ENCODE measurements around the gene TEAD1.

Gene TEAD1

GRCh38 chr11:12662101-12662689, 12.0 kb upstream of the TEAD1 start:
- TF ChIP-seq, protein P1, sequence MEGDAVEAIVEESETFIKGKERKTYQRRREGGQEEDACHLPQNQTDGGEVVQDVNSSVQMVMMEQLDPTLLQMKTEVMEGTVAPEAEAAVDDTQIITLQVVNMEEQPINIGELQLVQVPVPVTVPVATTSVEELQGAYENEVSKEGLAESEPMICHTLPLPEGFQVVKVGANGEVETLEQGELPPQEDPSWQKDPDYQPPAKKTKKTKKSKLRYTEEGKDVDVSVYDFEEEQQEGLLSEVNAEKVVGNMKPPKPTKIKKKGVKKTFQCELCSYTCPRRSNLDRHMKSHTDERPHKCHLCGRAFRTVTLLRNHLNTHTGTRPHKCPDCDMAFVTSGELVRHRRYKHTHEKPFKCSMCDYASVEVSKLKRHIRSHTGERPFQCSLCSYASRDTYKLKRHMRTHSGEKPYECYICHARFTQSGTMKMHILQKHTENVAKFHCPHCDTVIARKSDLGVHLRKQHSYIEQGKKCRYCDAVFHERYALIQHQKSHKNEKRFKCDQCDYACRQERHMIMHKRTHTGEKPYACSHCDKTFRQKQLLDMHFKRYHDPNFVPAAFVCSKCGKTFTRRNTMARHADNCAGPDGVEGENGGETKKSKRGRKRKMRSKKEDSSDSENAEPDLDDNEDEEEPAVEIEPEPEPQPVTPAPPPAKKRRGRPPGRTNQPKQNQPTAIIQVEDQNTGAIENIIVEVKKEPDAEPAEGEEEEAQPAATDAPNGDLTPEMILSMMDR (IDR thresholded peaks at IDR 0.05; ENCODE audit: control insufficient read depth, insufficient read depth, low read depth, low read length, missing control alignments) = no peak
- no peak overlapping the region for H3K4me3 ChIP-seq (ENCODE audit: control insufficient read depth, low read depth, low read length)
- DNase-seq (ENCODE audit: low read depth) = no peak

DNA sequence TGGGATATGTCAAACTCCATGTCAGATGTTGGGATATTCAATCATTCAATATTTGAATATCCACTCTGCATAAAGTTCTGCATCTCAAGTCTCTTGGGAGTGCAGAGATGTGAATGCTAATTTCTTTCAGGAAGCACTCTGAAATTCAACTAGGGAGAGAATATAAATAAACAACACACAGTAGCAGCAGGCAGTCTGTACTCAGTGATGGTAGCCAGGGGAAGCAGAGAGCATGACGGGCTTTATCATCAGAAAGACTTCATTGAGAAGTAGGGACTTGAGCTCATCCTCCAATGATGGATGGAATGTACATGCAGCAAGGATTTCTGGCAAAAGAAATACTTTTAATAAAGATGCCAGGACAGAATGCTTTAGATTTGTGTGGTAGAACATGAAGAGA, 9.8 kb upstream of the TEAD1 start:
- TF ChIP-seq, protein P1 (IDR thresholded peaks at IDR 0.05; ENCODE audit: control insufficient read depth, insufficient read depth, low read depth, low read length, missing control alignments) = no peak

DNA sequence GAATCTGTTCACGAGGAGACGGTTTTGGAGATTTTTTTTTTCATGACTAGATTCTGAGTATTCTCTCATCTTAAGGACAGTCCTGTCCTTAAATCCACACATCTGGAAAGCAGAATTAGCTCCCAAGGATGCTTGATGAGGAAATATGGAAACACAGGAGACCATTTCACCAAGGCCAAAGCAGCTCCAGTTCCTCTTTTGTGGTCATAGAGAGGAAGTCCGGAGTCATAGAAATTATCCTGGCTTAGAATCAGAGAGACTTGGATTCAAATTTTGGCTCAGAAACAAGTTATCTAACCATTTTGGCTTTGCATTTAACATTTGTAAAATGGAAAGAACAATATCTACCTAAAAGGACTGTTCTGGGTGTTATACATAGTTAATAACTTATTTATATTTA, 7.3 kb upstream of the TEAD1 start:
- DNase-seq (ENCODE audit: low read depth) = no peak
- TF ChIP-seq, protein P1 (IDR thresholded peaks at IDR 0.05; ENCODE audit: control insufficient read depth, insufficient read depth, low read depth, low read length, missing control alignments) = no peak
- no peak overlapping the region for H3K4me3 ChIP-seq (ENCODE audit: control insufficient read depth, low read depth, low read length)

More for the DNA sequence above, 9.8 kb upstream of the TEAD1 start:
- no peak overlapping the region for H3K4me3 ChIP-seq (ENCODE audit: control insufficient read depth, low read depth, low read length)
- DNase-seq (ENCODE audit: low read depth) = no peak

DNA sequence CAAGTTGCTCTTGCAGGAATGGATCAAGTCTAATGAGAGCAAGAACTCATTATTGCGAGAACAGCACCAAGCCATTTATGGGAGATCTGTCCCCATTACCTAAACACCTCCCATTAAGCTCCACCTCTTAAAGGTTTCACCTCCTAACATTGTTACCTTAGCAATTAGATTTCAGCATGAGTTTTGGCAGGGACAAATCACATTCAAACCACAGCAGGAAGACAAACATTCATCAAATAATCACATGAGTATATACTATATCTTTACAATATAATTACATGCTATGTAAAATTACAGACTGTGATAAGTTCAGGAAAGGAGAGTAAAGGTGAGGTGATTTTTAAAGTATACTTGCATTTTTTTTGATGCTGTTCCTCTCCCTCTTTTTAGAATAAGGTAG, 6.6 kb upstream of the TEAD1 start:
- TF ChIP-seq, protein P1 (IDR thresholded peaks at IDR 0.05; ENCODE audit: control insufficient read depth, insufficient read depth, low read depth, low read length, missing control alignments) = no peak
- no peak overlapping the region for H3K4me3 ChIP-seq (ENCODE audit: control insufficient read depth, low read depth, low read length)
- DNase-seq (ENCODE audit: low read depth) = no peak

- H3K4me3 ChIP-seq (ENCODE audit: control insufficient read depth, low read depth, low read length) = no peak overlapping the region
- TF ChIP-seq, protein P1 (IDR thresholded peaks at IDR 0.05; ENCODE audit: control insufficient read depth, insufficient read depth, low read depth, low read length, missing control alignments) = no peak
- no peak for DNase-seq (ENCODE audit: low read depth)
These were observed 6.1 kb upstream of the TEAD1 start for GRCh38 chr11:12668166-12668565.

- no peak for DNase-seq (ENCODE audit: low read depth)
- no peak overlapping the region for H3K4me3 ChIP-seq (ENCODE audit: control insufficient read depth, low read depth, low read length)
- TF ChIP-seq, protein P1 (IDR thresholded peaks at IDR 0.05; ENCODE audit: control insufficient read depth, insufficient read depth, low read depth, low read length, missing control alignments) = no peak
These were observed 4.3 kb upstream of the TEAD1 start for GRCh38 chr11:12669930-12670329.

- H3K4me3 ChIP-seq (ENCODE audit: control insufficient read depth, low read depth, low read length) = no peak overlapping the region
- no peak for DNase-seq (ENCODE audit: low read depth)
- TF ChIP-seq, protein P1 (IDR thresholded peaks at IDR 0.05; ENCODE audit: control insufficient read depth, insufficient read depth, low read depth, low read length, missing control alignments) = no peak
These were observed 2.9 kb upstream of the TEAD1 start for GRCh38 chr11:12671370-12671769.
